NCI-H1417 (cell line): Measurements from ENCODE around the gene ATP11A.
"Not testable (repeated sequence)": the region's sequence is repeated elsewhere in the genome, so short reads cannot be mapped to it uniquely, and the experiment has no call there.

Experiments used
- DNase-seq, 3 experiments: peaks; one replicate each; lab custom pipeline; 2025; lab: John Stamatoyannopoulos, UW

ATP11A gene

GRCh38 chr13:112861876-112862615 is 172.2 kb downstream of the ATP11A start:
- DNase-seq, result no peak

- not testable (repeated sequence) for DNase-seq
Observed at GRCh38 chr13:112863356-112863755, 173.5 kb downstream of the ATP11A start.

GRCh38 chr13:112865478-112865877 is 175.6 kb downstream of the ATP11A start:
- not testable (repeated sequence) for DNase-seq

- DNase-seq, result no peak
Observed at GRCh38 chr13:112867301-112867711, 177.5 kb downstream of the ATP11A start.

GRCh38 chr13:112868308-112868707 is 178.5 kb downstream of the ATP11A start:
- no peak for DNase-seq

GRCh38 chr13:112869202-112870050 is 179.6 kb downstream of the ATP11A start:
- DNase-seq, result no peak

- DNase-seq, result no peak
Observed at GRCh38 chr13:112870051-112870331, 180.2 kb downstream of the ATP11A start.

GRCh38 chr13:112870737-112871287 is 181.0 kb downstream of the ATP11A start:
- DNase-seq, result no peak

- DNase-seq, result no peak
Observed at GRCh38 chr13:112871742-112872141, 181.9 kb downstream of the ATP11A start.

GRCh38 chr13:112872657-112873631 is 183.1 kb downstream of the ATP11A start:
- peak in 1 of 3 experiments; percentile 26 for DNase-seq

- DNase-seq, result peak; percentile 82 to 90 (median 87)
Observed at GRCh38 chr13:112873851-112874750, 184.3 kb downstream of the ATP11A start.

GRCh38 chr13:112874751-112875300 is 185.0 kb downstream of the ATP11A start:
- DNase-seq, result no peak

GRCh38 chr13:112875627-112876026 is 185.8 kb downstream of the ATP11A start:
- DNase-seq, result no peak

- no peak for DNase-seq
Observed at GRCh38 chr13:112876305-112877000, 186.6 kb downstream of the ATP11A start.

- no peak for DNase-seq
Observed at GRCh38 chr13:112877066-112877465, 187.2 kb downstream of the ATP11A start.

GRCh38 chr13:112877539-112877938 is 187.7 kb downstream of the ATP11A start:
- no peak for DNase-seq

- DNase-seq, result no peak
Observed at GRCh38 chr13:112877976-112878955, 188.4 kb downstream of the ATP11A start.

- no peak for DNase-seq
Observed at GRCh38 chr13:112879283-112879833, 189.5 kb downstream of the ATP11A start.
